Natural killer cell treated with Interleukin-12 subunit alpha and Interleukin-12 subunit beta and Interleukin-15 and Interleukin-18, amount 100 ng/mL, for 72 hours (primary cell): ENCODE measurements around the gene AKAP1. TPM values are rescaled to one million over a fixed set of nuclear protein-coding genes. Genes with fewer than 3 reads are reported as not detected.

ENCODE experiments used
- ATAC-seq, 2 donors: fragments of 150-1000 bp; cut with Tn5 transposase in 1 of 2; sonication (Bioruptor Pico), chemical (Tn5 transposase) in 1 of 2; 2 replicates each; pipeline ENCODE4 v1.10.0; 2021
- DNase-seq: peaks from one replicate; pipeline ENCODE4 v3.0.0; 2022; ENCODE audit warnings: low spot score
- H3K27ac Mint-ChIP-seq, 2 donors: 1 replicate in 1 of 2; 2 replicates in 1 of 2; pipeline ENCODE4 v1.8.0; 2022; ENCODE audit warnings: mixed read lengths in 2 of 2, mild to moderate bottlenecking in 1 of 2, moderate library complexity in 1 of 2
- H3K27me3 Mint-ChIP-seq, 2 donors: 1 replicate in 1 of 2; 2 replicates in 1 of 2; pipeline ENCODE4 v1.8.0; 2022; ENCODE audit warnings: mixed read lengths in 2 of 2
- H3K36me3 Mint-ChIP-seq: one replicate; pipeline ENCODE4 v1.8.0; 2022; ENCODE audit warnings: mixed read lengths
- H3K4me1 Mint-ChIP-seq, 2 donors: 1 replicate in 1 of 2; 2 replicates in 1 of 2; pipeline ENCODE4 v1.8.0; 2022; ENCODE audit warnings: low read depth in 2 of 2, mixed read lengths in 2 of 2, mild to moderate bottlenecking in 1 of 2
- H3K4me3 Mint-ChIP-seq: one replicate; pipeline ENCODE4 v1.8.0; 2022; ENCODE audit warnings: mixed read lengths
- H3K9me3 Mint-ChIP-seq: 2 replicates; pipeline ENCODE4 v1.8.0; 2022; ENCODE audit warnings: mixed read lengths
- total RNA-seq, 2 donors: library from RNA; stranded (reverse); gene quantifications; one replicate each; pipeline ENCODE4 v1.2.3, GENCODE V29; 2022

Gene AKAP1
- total RNA-seq, 2 donors from 2014 or later: 25.3 to 69.9 TPM

DNA sequence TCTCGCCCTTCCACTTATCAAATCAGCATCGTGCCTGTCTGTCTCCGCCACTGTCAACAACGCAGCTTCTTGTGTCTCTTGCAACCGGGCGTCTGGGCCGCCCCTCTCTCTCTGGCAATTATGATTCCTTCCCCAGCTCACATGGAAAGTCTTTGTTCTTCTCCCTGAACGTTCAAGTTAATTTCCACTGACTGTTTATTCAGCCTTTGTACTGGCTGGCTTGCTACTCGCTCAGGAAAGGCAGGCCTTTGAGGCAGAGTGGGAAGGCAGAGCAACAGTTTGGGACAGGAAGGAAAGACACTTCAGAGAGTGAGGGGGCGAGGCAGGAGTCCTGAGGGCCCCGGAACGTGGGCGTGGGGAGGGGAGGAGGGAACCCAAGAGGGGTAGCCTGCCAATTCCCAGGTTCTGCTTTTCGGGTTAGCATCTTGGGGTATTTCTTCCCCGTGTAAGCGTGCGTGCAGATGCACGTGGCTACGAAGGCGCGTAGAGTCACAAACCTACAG is 50.8 kb downstream of the AKAP1 start:
- H3K36me3 Mint-ChIP-seq: no peaks in the 10 kb centered on the region
- ATAC-seq: no peak
- no peak overlapping the region for H3K4me3 Mint-ChIP-seq
- peaks cover 7 to 10% of the 10 kb centered on the region in 2 donors for H3K27me3 Mint-ChIP-seq
- peaks cover 0 to 4% of the 10 kb centered on the region in 2 donors for H3K4me1 Mint-ChIP-seq
- no peaks in the 10 kb centered on the region for H3K9me3 Mint-ChIP-seq
- DNase-seq: no peak
- no peak overlapping the region for H3K27ac Mint-ChIP-seq

DNA sequence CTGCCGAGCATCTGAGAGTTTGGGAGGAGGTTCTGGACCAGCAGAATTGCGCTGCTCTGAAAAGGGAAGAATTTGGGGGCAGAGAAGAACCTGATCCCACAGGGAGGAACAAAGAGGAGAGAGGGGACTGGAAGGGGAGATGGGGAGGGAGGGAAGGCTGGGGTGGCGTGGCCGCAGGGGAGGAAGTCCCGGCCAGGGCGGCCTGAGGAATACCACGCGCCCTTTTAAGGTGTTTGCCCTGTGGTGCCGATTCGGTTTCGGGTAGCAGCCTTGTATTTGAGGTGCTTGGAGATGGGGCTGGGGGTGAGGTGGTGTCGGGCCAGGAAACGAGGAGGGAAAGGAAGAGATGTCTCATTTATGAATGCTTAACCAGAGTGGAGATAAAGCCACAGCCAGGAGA is 51.3 kb downstream of the AKAP1 start:
- Mint-ChIP-seq H3K36me3 (no peaks in the 10 kb centered on the region), H3K27ac (no peak overlapping the region), H3K27me3 (peaks cover 7 to 10% of the 10 kb centered on the region in 2 donors), H3K4me3 (no peak overlapping the region), H3K4me1 (no peaks in the 10 kb centered on the region), H3K9me3 (no peaks in the 10 kb centered on the region)
- DNase-seq (no peak), ATAC-seq (no peak)

DNA sequence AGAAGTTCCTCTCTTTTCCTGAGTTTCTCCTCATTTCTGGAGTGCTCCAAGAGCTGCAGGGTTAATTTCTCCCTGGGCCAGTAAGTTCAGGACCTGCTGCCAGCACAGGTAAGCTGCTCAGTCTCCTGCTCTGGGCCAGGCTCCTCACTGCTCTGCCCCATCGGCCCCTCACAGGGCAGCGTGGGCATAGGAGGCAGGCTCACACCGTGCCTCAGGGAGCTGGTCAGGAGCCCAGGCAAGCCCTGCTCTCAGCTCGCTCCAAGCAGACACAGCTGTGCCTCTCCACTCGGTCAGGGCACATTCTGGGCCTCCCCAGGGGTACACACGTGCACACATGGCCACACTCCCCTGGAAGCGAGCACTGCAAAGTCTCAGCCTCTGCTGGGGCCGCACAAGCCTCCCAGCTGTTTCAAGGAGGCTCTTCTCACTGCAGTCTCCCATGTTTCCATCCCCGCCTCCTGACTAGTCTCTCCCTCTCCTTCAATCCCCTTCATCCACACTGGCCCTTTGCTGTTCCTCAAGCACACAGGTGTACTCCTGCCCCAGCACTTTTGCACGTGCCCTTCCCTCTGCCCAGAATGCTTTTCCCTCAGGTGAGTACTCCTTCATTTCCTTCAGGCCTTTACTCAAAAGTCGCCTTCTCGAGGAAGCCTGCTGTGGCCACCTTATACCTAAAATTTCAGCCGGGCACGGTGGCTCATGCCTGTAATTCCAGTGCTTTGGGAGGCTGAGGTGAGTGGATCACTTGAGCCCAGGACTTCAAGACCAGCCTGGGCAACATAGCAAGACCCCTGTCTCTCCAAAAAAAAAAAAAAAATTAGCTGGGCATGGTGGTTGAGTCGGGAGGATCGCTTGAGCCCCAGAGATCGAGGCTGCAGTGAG is 53.2 kb downstream of the AKAP1 start:
- ATAC-seq (peak; percentile 54 to 55), DNase-seq (no peak)
- no peak overlapping the region for H3K4me3 Mint-ChIP-seq
- H3K27ac Mint-ChIP-seq: no peak overlapping the region
- peaks cover 7 to 10% of the 10 kb centered on the region in 2 donors for H3K27me3 Mint-ChIP-seq
- no peaks in the 10 kb centered on the region for H3K4me1 Mint-ChIP-seq
- no peaks in the 10 kb centered on the region for H3K9me3 Mint-ChIP-seq
- no peaks in the 10 kb centered on the region for H3K36me3 Mint-ChIP-seq

- Mint-ChIP-seq H3K27ac (no peak overlapping the region), H3K36me3 (no peaks in the 10 kb centered on the region), H3K4me1 (no peaks in the 10 kb centered on the region), H3K27me3 (peaks cover 7 to 8% of the 10 kb centered on the region in 2 donors), H3K4me3 (no peak overlapping the region), H3K9me3 (no peaks in the 10 kb centered on the region)
- DNase-seq (no peak), ATAC-seq (no peak)
These were observed 54.0 kb downstream of the AKAP1 start for GRCh38 chr17:57138956-57139576.

- Mint-ChIP-seq H3K4me1 (no peaks in the 10 kb centered on the region), H3K4me3 (no peak overlapping the region), H3K27me3 (peaks cover 7 to 10% of the 10 kb centered on the region in 2 donors), H3K9me3 (no peaks in the 10 kb centered on the region), H3K27ac (no peak overlapping the region), H3K36me3 (no peaks in the 10 kb centered on the region)
- no peak for ATAC-seq
- peak; percentile 25 for DNase-seq
These were observed 55.3 kb downstream of the AKAP1 start for GRCh38 chr17:57140316-57140715.

GRCh38 chr17:57142925-57143324 is 57.9 kb downstream of the AKAP1 start:
- ATAC-seq: no peak
- Mint-ChIP-seq H3K4me1 (no peaks in the 10 kb centered on the region), H3K36me3 (no peaks in the 10 kb centered on the region), H3K4me3 (no peak overlapping the region), H3K9me3 (no peaks in the 10 kb centered on the region), H3K27ac (no peak overlapping the region), H3K27me3 (peaks cover 0 to 7% of the 10 kb centered on the region in 2 donors)
- no peak for DNase-seq

DNA sequence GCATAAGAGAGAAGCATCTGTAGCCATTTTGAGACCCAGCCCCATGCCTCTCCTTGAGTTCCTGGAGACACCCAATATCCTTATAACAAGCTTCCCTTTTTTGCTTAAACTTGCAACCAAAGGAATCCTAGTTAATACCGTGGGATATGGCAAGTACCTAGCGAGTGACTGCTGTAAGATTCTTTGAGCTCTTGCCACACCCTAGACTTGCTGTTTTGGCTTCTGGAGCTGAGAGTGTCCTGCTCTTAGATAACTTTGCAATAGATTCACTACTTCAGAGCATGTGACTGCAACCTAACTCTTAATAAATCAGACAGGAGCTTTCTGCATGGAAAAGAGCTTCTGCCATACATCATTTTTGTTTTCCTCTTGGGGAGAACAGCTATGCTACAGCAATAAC is 58.3 kb downstream of the AKAP1 start:
- H3K27me3 Mint-ChIP-seq: peaks cover 0 to 6% of the 10 kb centered on the region in 2 donors
- H3K4me3 Mint-ChIP-seq: no peak overlapping the region
- no peak overlapping the region for H3K27ac Mint-ChIP-seq
- DNase-seq: no peak
- H3K9me3 Mint-ChIP-seq: no peaks in the 10 kb centered on the region
- H3K36me3 Mint-ChIP-seq: no peaks in the 10 kb centered on the region
- ATAC-seq: no peak
- no peaks in the 10 kb centered on the region for H3K4me1 Mint-ChIP-seq

- Mint-ChIP-seq H3K4me1 (no peaks in the 10 kb centered on the region), H3K9me3 (no peaks in the 10 kb centered on the region), H3K27me3 (peaks cover 2 to 6% of the 10 kb centered on the region in 2 donors), H3K4me3 (no peak overlapping the region), H3K27ac (no peak overlapping the region), H3K36me3 (no peaks in the 10 kb centered on the region)
- ATAC-seq (no peak), DNase-seq (no peak)
These were observed 58.9 kb downstream of the AKAP1 start for GRCh38 chr17:57143919-57144318.

DNA sequence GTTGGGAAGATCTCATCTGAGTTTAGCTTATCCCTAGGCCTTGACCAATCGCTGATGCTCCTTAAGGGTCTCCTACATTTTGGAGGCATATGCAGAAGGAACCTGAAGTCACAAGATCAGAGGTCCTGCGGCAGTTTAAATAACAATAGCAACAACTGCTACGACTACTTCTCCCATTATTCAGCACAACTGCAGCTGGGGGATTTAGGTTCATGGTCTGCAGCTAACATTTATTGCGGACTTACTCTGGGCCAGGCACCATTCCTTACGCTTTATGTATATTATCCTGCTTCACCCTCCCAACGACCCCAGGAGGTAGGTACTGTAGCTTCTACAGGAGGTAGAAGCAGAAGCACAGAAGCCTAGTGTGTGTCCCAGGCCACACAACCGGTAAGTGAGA is 59.5 kb downstream of the AKAP1 start:
- no peaks in the 10 kb centered on the region for H3K9me3 Mint-ChIP-seq
- no peak overlapping the region for H3K4me3 Mint-ChIP-seq
- DNase-seq (no peak), ATAC-seq (no peak)
- H3K4me1 Mint-ChIP-seq: no peaks in the 10 kb centered on the region
- H3K36me3 Mint-ChIP-seq: no peaks in the 10 kb centered on the region
- no peak overlapping the region for H3K27ac Mint-ChIP-seq
- H3K27me3 Mint-ChIP-seq: peaks cover 8 to 9% of the 10 kb centered on the region in 2 donors

GRCh38 chr17:57145347-57145746 is 60.3 kb downstream of the AKAP1 start:
- no peak for DNase-seq
- H3K36me3 Mint-ChIP-seq: no peaks in the 10 kb centered on the region
- no peaks in the 10 kb centered on the region for H3K4me1 Mint-ChIP-seq
- H3K9me3 Mint-ChIP-seq: no peaks in the 10 kb centered on the region
- H3K27ac Mint-ChIP-seq: no peak overlapping the region
- ATAC-seq: no peak
- peaks cover 10 to 15% of the 10 kb centered on the region in 2 donors for H3K27me3 Mint-ChIP-seq
- H3K4me3 Mint-ChIP-seq: no peak overlapping the region

DNA sequence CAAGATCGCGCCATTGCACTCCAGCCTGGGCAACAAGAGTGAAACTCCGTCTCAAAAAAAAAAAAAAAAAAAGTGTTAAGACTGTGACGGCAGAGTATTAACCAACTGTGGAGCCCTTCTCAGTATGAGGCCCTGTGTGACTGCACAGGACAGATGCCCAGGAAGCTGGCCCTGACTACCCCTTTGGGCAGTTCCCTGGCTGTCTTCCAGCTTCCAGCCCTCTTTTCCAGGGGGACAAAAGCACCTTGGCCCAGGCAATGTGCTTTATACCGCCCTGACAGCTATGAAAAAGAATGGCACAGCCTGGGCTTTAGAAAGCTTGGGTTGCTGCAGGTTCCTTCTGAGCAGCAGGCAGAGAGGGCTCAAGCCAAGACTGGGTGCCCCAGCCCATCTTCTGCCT is 61.2 kb downstream of the AKAP1 start:
- ATAC-seq (no peak), DNase-seq (no peak)
- Mint-ChIP-seq H3K36me3 (no peaks in the 10 kb centered on the region), H3K4me1 (no peaks in the 10 kb centered on the region), H3K27ac (no peak overlapping the region), H3K9me3 (no peaks in the 10 kb centered on the region), H3K27me3 (peaks cover 10 to 15% of the 10 kb centered on the region in 2 donors), H3K4me3 (no peak overlapping the region)

DNA sequence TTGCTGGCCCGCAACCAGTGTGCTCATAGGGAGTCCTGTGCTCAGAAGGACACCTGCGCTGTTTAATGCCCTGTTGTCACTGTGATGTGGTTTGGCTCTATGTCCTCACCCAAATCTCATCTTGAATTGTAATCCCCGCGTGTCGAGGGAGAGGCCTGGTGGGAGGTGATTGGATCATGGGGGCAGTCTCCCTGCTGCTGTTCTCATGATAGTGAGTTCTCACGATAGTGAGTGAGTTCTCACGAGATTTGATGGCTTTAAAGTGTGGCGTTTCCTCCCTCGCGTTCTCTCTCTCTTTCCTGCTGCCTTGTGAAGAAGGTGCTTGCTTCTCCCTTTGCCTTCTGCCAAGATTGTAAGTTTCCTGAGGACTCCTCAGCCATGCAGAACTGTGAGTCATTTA is 66.8 kb downstream of the AKAP1 start:
- ATAC-seq (no peak), DNase-seq (no peak)
- Mint-ChIP-seq H3K4me3 (no peak overlapping the region), H3K9me3 (no peaks in the 10 kb centered on the region), H3K36me3 (no peaks in the 10 kb centered on the region), H3K27me3 (peaks cover 18 to 21% of the 10 kb centered on the region in 2 donors), H3K4me1 (no peaks in the 10 kb centered on the region), H3K27ac (no peak overlapping the region)

DNA sequence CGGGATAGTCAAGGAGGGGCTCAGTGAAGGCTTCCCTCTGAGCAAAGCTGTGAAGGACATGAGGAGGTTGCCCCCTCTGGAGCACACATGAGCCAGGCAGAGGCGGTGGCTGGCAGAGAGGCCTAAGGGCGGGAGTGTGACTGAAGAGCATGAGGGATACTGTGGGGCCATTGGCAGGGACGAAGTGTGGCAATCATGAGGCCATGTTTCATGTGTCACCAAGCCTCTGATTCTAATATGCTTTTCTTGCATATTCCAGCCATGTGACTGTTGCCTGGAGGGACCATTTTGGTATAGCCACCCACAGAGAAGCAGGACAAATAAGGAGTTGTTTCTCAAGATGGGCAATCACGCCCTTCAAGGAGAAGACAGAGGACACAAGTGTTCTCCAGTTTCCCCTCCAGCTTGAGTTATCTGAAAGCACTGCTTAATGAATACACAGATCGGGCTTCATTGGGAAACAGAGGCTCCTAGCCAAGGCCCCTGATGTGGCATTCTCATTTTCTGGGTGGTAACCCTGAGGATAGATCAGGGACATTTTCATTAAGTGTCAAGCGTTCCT is 68.0 kb downstream of the AKAP1 start:
- Mint-ChIP-seq H3K4me1 (no peaks in the 10 kb centered on the region), H3K9me3 (no peaks in the 10 kb centered on the region), H3K4me3 (no peak overlapping the region), H3K36me3 (no peaks in the 10 kb centered on the region), H3K27me3 (peaks cover 19 to 21% of the 10 kb centered on the region in 2 donors), H3K27ac (no peak overlapping the region)
- ATAC-seq (no peak), DNase-seq (no peak)

- H3K9me3 Mint-ChIP-seq: no peaks in the 10 kb centered on the region
- H3K4me1 Mint-ChIP-seq: no peaks in the 10 kb centered on the region
These were observed 69.9 kb downstream of the AKAP1 start for GRCh38 chr17:57154921-57155320.

More at GRCh38 chr17:57154921-57155320, 69.9 kb downstream of the AKAP1 start:
- Mint-ChIP-seq H3K36me3 (no peaks in the 10 kb centered on the region), H3K27ac (no peak overlapping the region), H3K4me3 (no peak overlapping the region), H3K27me3 (peaks cover 9 to 17% of the 10 kb centered on the region in 2 donors)
- ATAC-seq (peak in 1 of 2 donors; percentile 55), DNase-seq (no peak)
